Neuronal stem cell (in vitro differentiated cells): ENCODE measurements around the gene STPG2.

Experiments
- DNase-seq: peaks from one replicate; pipeline ENCODE4 v3.0.0-alpha.2; 2013; ENCODE audit warnings: low spot score
- H2AFZ ChIP-seq: one replicate; pipeline ENCODE4 v1.6.1; 2013; ENCODE audit warnings: mild to moderate bottlenecking, low read length, inconsistent platforms
- H2AK5ac ChIP-seq: 2 replicates; pipeline ENCODE4 v1.6.1; 2013; ENCODE audit warnings: low read depth, mild to moderate bottlenecking, inconsistent platforms, low read length, moderate library complexity, mixed read lengths
- H2BK120ac ChIP-seq: 2 replicates; pipeline ENCODE4 v1.6.1; 2013; ENCODE audit warnings: low read depth, mild to moderate bottlenecking, inconsistent platforms, low read length, moderate library complexity, mixed read lengths
- H2BK12ac ChIP-seq: one replicate; pipeline ENCODE4 v1.6.1; 2013; ENCODE audit warnings: low read length, inconsistent platforms
- H2BK15ac ChIP-seq: 2 replicates; pipeline ENCODE4 v1.6.1; 2013; ENCODE audit warnings: mild to moderate bottlenecking, low read length, inconsistent platforms, mixed read lengths
- H2BK5ac ChIP-seq: one replicate; pipeline ENCODE4 v1.6.1; 2013; ENCODE audit warnings: inconsistent platforms, mild to moderate bottlenecking, low read length, moderate library complexity
- H3K14ac ChIP-seq: one replicate; pipeline ENCODE4 v1.6.1; 2013; ENCODE audit warnings: low read length, inconsistent platforms
- H3K18ac ChIP-seq: 2 replicates; pipeline ENCODE4 v1.6.1; 2013; ENCODE audit warnings: low read length, inconsistent platforms
- H3K23ac ChIP-seq: 2 replicates; pipeline ENCODE4 v1.6.1; 2013; ENCODE audit warnings: low read depth, mild to moderate bottlenecking, mixed read lengths, low read length, inconsistent platforms; ENCODE audit not compliant: poor library complexity
- H3K27ac ChIP-seq: replicated peaks from 3 replicates; pipeline ENCODE4 v1.5.1; 2013; ENCODE audit warnings: low read length, inconsistent platforms
- H3K27me3 ChIP-seq, 3 experiments: 2 replicates each; pipeline ENCODE4 v1.6.1; 2013; ENCODE audit warnings: low read length in 3 of 3, mild to moderate bottlenecking in 2 of 3, inconsistent platforms in 1 of 3, low read depth in 1 of 3, mixed read lengths in 1 of 3, moderate library complexity in 1 of 3; ENCODE audit not compliant: control insufficient read depth in 3 of 3, insufficient read depth in 3 of 3
- H3K36me3 ChIP-seq, 2 donors: replicated peaks in 1 of 2; 2 replicates each; pipeline ENCODE4 v1.6.1; 2013; ENCODE audit warnings: low read length in 2 of 2; ENCODE audit not compliant: control insufficient read depth in 2 of 2, insufficient read depth in 2 of 2
- H3K4ac ChIP-seq: 2 replicates; pipeline ENCODE4 v1.6.1; 2013; ENCODE audit warnings: inconsistent platforms, mild to moderate bottlenecking, low read length, moderate library complexity
- H3K4me1 ChIP-seq, 2 donors: 1 replicate in 1 of 2; 2 replicates in 1 of 2; pipeline ENCODE4 v1.6.1; 2013; ENCODE audit warnings: low read length in 2 of 2, low read depth in 1 of 2; ENCODE audit not compliant: control insufficient read depth in 2 of 2, insufficient read depth in 1 of 2
- H3K4me2 ChIP-seq: one replicate; pipeline ENCODE4 v1.6.1; 2013; ENCODE audit warnings: mild to moderate bottlenecking, low read length, inconsistent platforms; ENCODE audit not compliant: insufficient read depth, poor library complexity, severe bottlenecking
- H3K4me3 ChIP-seq, 2 donors: 2 replicates each; pipeline ENCODE4 v1.5.1; 2013; ENCODE audit warnings: low read length in 2 of 2, mild to moderate bottlenecking in 2 of 2, inconsistent platforms in 1 of 2, moderate library complexity in 1 of 2
- H3K79me1 ChIP-seq: one replicate; pipeline ENCODE4 v1.6.1; 2013; ENCODE audit warnings: low read depth, mild to moderate bottlenecking, inconsistent platforms, low read length, moderate library complexity
- H3K9ac ChIP-seq: one replicate; pipeline ENCODE4 v1.6.1; 2013; ENCODE audit warnings: mild to moderate bottlenecking, low read depth, low read length, inconsistent platforms; ENCODE audit not compliant: poor library complexity
- H3K9me3 ChIP-seq, 2 donors: replicated peaks in 1 of 2; 2 replicates each; pipeline versions ENCODE3 to v1.6.1; 2013; ENCODE audit warnings: low read length in 2 of 2, mild to moderate bottlenecking in 2 of 2, inconsistent platforms in 1 of 2, low read depth in 1 of 2, mixed read lengths in 1 of 2, moderate library complexity in 1 of 2; ENCODE audit not compliant: control insufficient read depth in 2 of 2, insufficient read depth in 1 of 2
- H4K8ac ChIP-seq: one replicate; pipeline ENCODE4 v1.6.1; 2013; ENCODE audit warnings: low read depth, mild to moderate bottlenecking, inconsistent platforms, low read length, moderate library complexity
- H4K91ac ChIP-seq: one replicate; pipeline ENCODE4 v1.6.1; 2013; ENCODE audit warnings: low read length, low read depth, mild to moderate bottlenecking, inconsistent platforms; ENCODE audit not compliant: poor library complexity
- WGBS, 2 donors: extraction: QIAGEN DNeasy Blood & Tissue Kit; methylation state at CpG; one replicate each; pipeline ENCODE4 v1.1.7; 2013; ENCODE audit warnings: missing lambda C conversion rate in 2 of 2, mixed read lengths in 1 of 2; ENCODE audit not compliant: insufficient read length in 2 of 2, insufficient replicate concordance in 1 of 2; ENCODE audit errors: extremely low coverage in 2 of 2; 5-methylcytosine and 5-hydroxymethylcytosine counted together

STPG2 gene

DNA sequence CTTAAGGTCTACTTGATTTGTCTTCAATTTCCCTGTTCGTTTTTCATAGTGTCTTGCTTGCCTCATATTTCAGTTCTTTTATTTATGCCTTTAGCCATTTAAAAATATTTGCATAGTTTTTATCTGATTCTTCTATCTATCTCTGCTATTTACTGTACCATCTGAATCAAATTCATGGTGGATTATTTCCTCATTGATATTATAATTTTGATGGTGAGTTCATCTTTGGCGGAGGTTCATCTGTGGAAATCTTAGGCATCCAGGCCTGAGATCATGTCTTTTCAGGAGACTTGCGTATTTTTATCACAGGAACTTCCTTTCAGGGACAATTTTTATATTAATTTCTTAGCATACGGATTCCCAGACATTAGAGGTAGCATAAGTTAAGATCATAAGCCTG, 275.2 kb downstream of the STPG2 start:
- Histone ChIP-seq H3K4me1 (no peaks in the 10 kb centered on the region), H4K8ac (no peak overlapping the region), H2BK12ac (no peak overlapping the region), H3K9me3 (no peaks in the 10 kb centered on the region), H4K91ac (no peak overlapping the region), H2BK120ac (no peak overlapping the region), H3K23ac (no peak overlapping the region), H3K36me3 (no peaks in the 10 kb centered on the region), H2AFZ (no peak overlapping the region), H3K27me3 (no peaks in the 10 kb centered on the region), H3K79me1 (no peaks in the 10 kb centered on the region), H2AK5ac (no peak overlapping the region), H2BK15ac (no peak overlapping the region), H3K9ac (no peak overlapping the region), H2BK5ac (no peak overlapping the region), H3K4ac (no peak overlapping the region), H3K27ac (no peak overlapping the region), H3K4me3 (no peak overlapping the region), H3K18ac (no peak overlapping the region), H3K4me2 (no peak overlapping the region), H3K14ac (no peak overlapping the region)
- no peak for DNase-seq
- no CpG with 5 or more reads among the region's 4 CpGs for WGBS, 2 donors

DNA sequence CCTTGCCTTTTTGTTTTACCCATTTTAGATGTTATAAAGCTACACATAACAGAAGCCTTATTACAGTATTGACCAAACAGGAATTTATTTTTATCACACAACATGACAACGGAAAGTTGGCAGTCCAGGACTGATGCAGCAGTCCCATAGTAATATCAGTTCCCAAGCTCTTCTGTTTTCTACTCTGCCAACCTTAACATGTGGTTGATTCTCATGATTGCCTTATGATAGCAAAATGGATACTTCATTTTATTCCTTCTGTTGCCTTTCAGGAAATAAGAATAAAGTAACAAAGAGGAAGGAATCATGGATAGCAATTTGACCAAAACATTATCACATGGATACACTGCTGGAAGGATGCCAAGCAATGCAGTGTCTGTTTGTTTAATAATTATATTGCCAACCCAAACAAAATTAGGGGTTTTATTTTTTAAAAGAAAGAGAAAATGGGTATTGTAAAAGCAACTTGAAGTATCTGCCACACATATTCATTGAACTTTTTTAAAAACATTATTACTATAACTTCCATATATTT, 275.7 kb downstream of the STPG2 start:
- Histone ChIP-seq H3K4me3 (no peak overlapping the region), H4K8ac (no peak overlapping the region), H2BK15ac (no peak overlapping the region), H3K27ac (no peak overlapping the region), H3K4me2 (no peak overlapping the region), H3K23ac (no peak overlapping the region), H2BK12ac (no peak overlapping the region), H3K9ac (no peak overlapping the region), H2AFZ (no peak overlapping the region), H3K36me3 (no peaks in the 10 kb centered on the region), H4K91ac (no peak overlapping the region), H3K4ac (no peak overlapping the region), H3K18ac (no peak overlapping the region), H3K14ac (no peak overlapping the region), H2BK5ac (no peak overlapping the region), H3K4me1 (no peaks in the 10 kb centered on the region), H3K27me3 (no peaks in the 10 kb centered on the region), H3K79me1 (no peaks in the 10 kb centered on the region), H2AK5ac (no peak overlapping the region), H3K9me3 (no peaks in the 10 kb centered on the region), H2BK120ac (no peak overlapping the region)
- no peak for DNase-seq
- WGBS, 2 donors: no CpG with 5 or more reads among the region's 1 CpG

DNA sequence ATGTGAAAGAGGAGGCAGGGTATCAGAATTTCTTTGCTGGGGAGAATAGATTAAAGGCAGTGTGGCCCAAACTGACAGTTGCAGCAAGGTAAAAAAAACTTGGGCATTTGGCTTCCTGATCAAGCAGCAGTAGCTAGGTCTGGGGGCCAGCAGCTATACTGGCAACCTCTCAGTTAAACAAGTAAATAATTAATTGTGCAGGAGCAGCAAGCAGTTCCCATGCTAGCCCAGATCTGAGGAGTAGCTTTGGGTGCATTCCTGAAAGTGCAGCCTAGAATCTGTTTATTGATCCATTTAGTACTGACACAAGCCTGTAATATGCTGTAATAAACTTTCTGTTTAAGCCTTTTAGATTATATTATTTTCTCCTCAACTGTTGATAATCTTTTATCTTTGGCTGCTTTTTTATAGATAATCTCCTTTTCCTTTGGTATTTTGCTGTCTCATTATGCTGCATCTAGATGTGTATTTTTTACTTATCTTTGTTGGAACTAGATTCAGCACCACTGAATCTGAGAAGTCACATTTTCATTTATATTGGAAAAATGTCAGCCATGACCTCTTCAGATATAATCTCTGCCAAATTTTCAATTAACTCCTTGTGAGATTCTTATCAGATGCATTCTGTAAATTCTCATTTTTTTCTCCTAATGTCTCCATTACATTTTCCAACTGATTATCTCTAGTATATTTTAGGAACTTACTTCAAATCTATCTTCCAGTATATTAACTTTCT, 276.3 kb downstream of the STPG2 start:
- Histone ChIP-seq H3K27me3 (no peaks in the 10 kb centered on the region), H3K4me3 (no peak overlapping the region), H4K8ac (no peak overlapping the region), H2BK5ac (no peak overlapping the region), H4K91ac (no peak overlapping the region), H3K23ac (no peak overlapping the region), H3K9me3 (no peaks in the 10 kb centered on the region), H2AK5ac (no peak overlapping the region), H2BK120ac (no peak overlapping the region), H2AFZ (no peak overlapping the region), H3K4me2 (no peak overlapping the region), H3K14ac (no peak overlapping the region), H2BK12ac (no peak overlapping the region), H3K9ac (no peak overlapping the region), H3K4ac (no peak overlapping the region), H3K27ac (no peak overlapping the region), H3K18ac (no peak overlapping the region), H3K36me3 (no peaks in the 10 kb centered on the region), H3K4me1 (no peaks in the 10 kb centered on the region), H2BK15ac (no peak overlapping the region), H3K79me1 (no peaks in the 10 kb centered on the region)
- no peak for DNase-seq

DNA sequence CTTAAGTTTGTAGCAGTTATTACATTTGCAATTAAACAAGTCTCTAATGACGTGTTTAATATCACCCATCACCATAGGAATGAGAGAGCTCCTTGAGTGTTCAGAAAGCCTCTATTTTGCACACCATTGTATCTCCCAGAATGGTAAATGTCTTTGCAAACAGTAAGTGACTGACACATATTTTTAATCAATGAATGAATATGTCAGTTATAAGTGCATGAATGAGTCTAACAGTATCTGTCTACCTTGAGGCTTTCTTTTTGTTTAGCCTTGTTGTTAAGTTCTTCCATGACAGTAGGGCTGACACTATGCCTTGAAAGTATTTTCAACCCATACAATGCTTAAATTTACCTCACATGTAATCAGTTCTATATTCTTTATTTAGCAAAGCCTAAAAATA, 292.2 kb downstream of the STPG2 start:
- H3K23ac ChIP-seq: no peak overlapping the region
- H2BK12ac ChIP-seq: no peak overlapping the region
- H2AK5ac ChIP-seq: no peak overlapping the region
- H3K27ac ChIP-seq: no peak overlapping the region
- no peak overlapping the region for H2BK15ac ChIP-seq
- H3K14ac ChIP-seq: no peak overlapping the region
- no peaks in the 10 kb centered on the region for H3K79me1 ChIP-seq
- H3K4me1 ChIP-seq: no peaks in the 10 kb centered on the region
- WGBS, 2 donors: no CpG with 5 or more reads among the region's 1 CpG
- H4K8ac ChIP-seq: no peak overlapping the region
- no peak overlapping the region for H2BK5ac ChIP-seq
- no peak overlapping the region for H3K4me3 ChIP-seq
- H3K27me3 ChIP-seq: no peaks in the 10 kb centered on the region
- H3K4me2 ChIP-seq: no peak overlapping the region
- no peak overlapping the region for H3K9ac ChIP-seq
- H3K18ac ChIP-seq: no peak overlapping the region
- no peak for DNase-seq
- no peak overlapping the region for H3K4ac ChIP-seq
- H2AFZ ChIP-seq: no peak overlapping the region
- H3K36me3 ChIP-seq: no peaks in the 10 kb centered on the region
- no peak overlapping the region for H4K91ac ChIP-seq
- H3K9me3 ChIP-seq: no peaks in the 10 kb centered on the region
- no peak overlapping the region for H2BK120ac ChIP-seq
